Measurements from ENCODE around the gene NEK10.

- TF ChIP-seq CTCF (IDR thresholded peaks at IDR 0.05) = no peak
- TF ChIP-seq EP300 (IDR thresholded peaks at IDR 0.05) = no peak
- no peak for TF ChIP-seq POLR2A (IDR thresholded peaks at IDR 0.05)
Measured at GRCh38 chr3:27105904-27106303, 263.3 kb downstream of the NEK10 start.

All from ovary (tissue), 3 donors.